GM12878 (cell line): ENCODE data around the gene GAGE1. TPM values are rescaled to one million over a fixed set of nuclear protein-coding genes. Genes with fewer than 3 reads are reported as not detected.
"Not testable (repeated sequence)": the region's sequence is repeated elsewhere in the genome, so short reads cannot be mapped to it uniquely, and the experiment has no call there.

Experiments
- ATAC-seq: fragments of 200-7000 bp; cut with Tn5 transposase; 3 replicates; pipeline ENCODE4 v1.9.1; 2020; ENCODE audit warnings: mild to moderate bottlenecking, moderate library complexity
- BruUV-seq: library from RNA; stranded (reverse); fragments of 400-500 nt; replicated peaks from 2 replicates; lab custom pipeline; 2021; lab: Mats Ljungman, UMichigan
- CTCF ChIA-PET: fragments of 300-600 bp; sonication (Branson Sonifier 250); formaldehyde crosslinking; extraction: SDS; loops from one replicate; lab custom pipeline; 2021; ENCODE audit warnings: inconsistent platforms; lab: Yijun Ruan, JAX
- POLR2A ChIA-PET: fragments of 350-600 bp; formaldehyde crosslinking; extraction: SDS; loops from one replicate; lab custom pipeline; 2021; ENCODE audit warnings: inconsistent platforms; lab: Charles Lee
- RAD21 ChIA-PET: fragments of 300-600 bp; sonication (Branson Sonifier 250); formaldehyde crosslinking; loops from one replicate; lab custom pipeline; 2023; ENCODE audit warnings: antibody characterized with exemption; ENCODE audit not compliant: unreplicated experiment; lab: Charles Lee
- SMC1A ChIA-PET: fragments of 300-600 bp; sonication (Branson Sonifier 250); formaldehyde crosslinking; loops from one replicate; lab custom pipeline; 2023; ENCODE audit not compliant: unreplicated experiment, uncharacterized antibody; lab: Charles Lee
- DNase-seq: peaks from one replicate; pipeline ENCODE4 v3.0.0-alpha.2; 2011; ENCODE audit warnings: low read depth, low spot score
- FAIRE-seq: peaks from 3 replicates; lab custom pipeline; 2011; peaks lifted over from hg19 to GRCh38; lab: Jason Lieb, UNC
- H2AFZ ChIP-seq: 2 replicates; pipeline ENCODE4 v1.6.0; 2011; ENCODE audit warnings: low read depth, low read length, control low read depth; ENCODE audit not compliant: control insufficient read depth
- H3K27ac ChIP-seq: 2 replicates; pipeline ENCODE4 v1.5.1; 2011; ENCODE audit warnings: control low read depth; ENCODE audit not compliant: control insufficient read depth, insufficient read depth
- H3K27me3 ChIP-seq, 2 experiments: replicated peaks in 1 of 2; 2 replicates each; pipeline versions ENCODE4 v1.6.0 to v1.6.1; 2011; ENCODE audit warnings: low read length in 1 of 2; ENCODE audit not compliant: control insufficient read depth in 2 of 2, insufficient read depth in 2 of 2
- H3K36me3 ChIP-seq, 2 experiments: 2 replicates each; pipeline ENCODE4 v1.5.1; 2011; ENCODE audit warnings: low read length in 1 of 2; ENCODE audit not compliant: control insufficient read depth in 2 of 2, insufficient read depth in 2 of 2
- H3K4me1 ChIP-seq: 2 replicates; pipeline ENCODE4 v1.6.1; 2011; ENCODE audit warnings: mild to moderate bottlenecking, low read length, moderate library complexity, mixed read lengths; ENCODE audit not compliant: control insufficient read depth, insufficient read depth
- H3K4me2 ChIP-seq: 2 replicates; pipeline ENCODE4 v1.6.0; 2011; ENCODE audit warnings: control low read depth; ENCODE audit not compliant: control insufficient read depth, insufficient read depth
- H3K4me3 ChIP-seq: fragments of 200-600 bp; sonication (generic); 2 replicates; pipeline ENCODE4 v1.5.1; 2016
- H3K79me2 ChIP-seq: 2 replicates; pipeline ENCODE4 v1.6.0; 2011; ENCODE audit warnings: low read length; ENCODE audit not compliant: control insufficient read depth, insufficient read depth
- H3K9ac ChIP-seq: 2 replicates; pipeline ENCODE4 v1.8.0; 2011; ENCODE audit warnings: low read length, control low read depth, mixed read lengths; ENCODE audit not compliant: control insufficient read depth, insufficient read depth
- H3K9me3 ChIP-seq: replicated peaks from 3 replicates; pipeline ENCODE4 v1.5.1; 2011; ENCODE audit warnings: mild to moderate bottlenecking, low read length; ENCODE audit not compliant: control insufficient read depth, insufficient read depth
- H4K20me1 ChIP-seq: 2 replicates; pipeline ENCODE4 v1.6.0; 2011; ENCODE audit not compliant: control insufficient read depth, insufficient read depth
- WGBS: methylation state at CpG from one replicate; pipeline ENCODE4 v1.1.6; 2016; ENCODE audit warnings: low lambda C conversion rate; ENCODE audit not compliant: insufficient replicate concordance, insufficient coverage; ENCODE audit errors: missing lambda C conversion rate; 5-methylcytosine and 5-hydroxymethylcytosine counted together
- in situ Hi-C: fragments of 300-500 bp; cut with MboI; formaldehyde crosslinking; loops from 9 replicates; pipeline ENCODE4 v1.14.3; 2018; ENCODE audit warnings: mixed read lengths
- intact Hi-C: fragments of 100-400 bp; cut with micrococcal nuclease; formaldehyde crosslinking; loops from one replicate; pipeline ENCODE4 v1.14.2; 2022; ENCODE audit not compliant: unreplicated experiment
- polyA plus RNA-seq, 11 experiments: library from polyadenylated mRNA; depleted of rRNA in 4 of 11; unstranded in 6 of 11; stranded (reverse) in 5 of 11; fragments of >200 nt; fragmentation: Nextera tagmentation in 4 of 11; fragmentation: Illumina TruSeq in 1 of 11; extraction: Ambion mirVana in 4 of 11; extraction: Trizol in 1 of 11; gene quantifications; 1 replicate in 1 of 11; 2 replicates in 10 of 11; pipeline versions ENCODE4 v1.2.1 to v1.2.3, GENCODE V29; 2011 to 2016; ENCODE audit warnings: inconsistent platforms in 2 of 11, missing spikeins in 2 of 11, low read depth in 1 of 11
- total RNA-seq, 4 experiments: library from RNA; depleted of rRNA in 3 of 4; stranded (reverse); fragments of >200 nt in 3 of 4; fragmentation: Illumina TruSeq in 1 of 4; extraction: Trizol in 1 of 4; gene quantifications; 2 replicates each; pipeline versions ENCODE4 v1.2.1 to v1.2.3, GENCODE V29; 2013 to 2021

The GAGE1 gene
- total and polyA plus RNA-seq, 10 of the 15 experiments (the other 5 are each of a cell fraction or from before 2014, with no cell fraction given), result 0.05 to 0.16 TPM; not detected in 8

GRCh38 chrX:49568728-49569127 lies 30.1 kb upstream of the GAGE1 start:
- WGBS, result no CpG with 5 or more reads among the region's 11 CpGs
- POLR2A ChIA-PET, result not testable (repeated sequence)

GRCh38 chrX:49569152-49569551 lies 29.7 kb upstream of the GAGE1 start:
- WGBS, result no CpG with 5 or more reads among the region's 13 CpGs
- H3K4me1 ChIP-seq, DNase-seq, ATAC-seq, intact Hi-C loops, H3K27ac ChIP-seq, H3K9me3 ChIP-seq, in situ Hi-C loops, H3K27me3 ChIP-seq, CTCF ChIA-PET, BruUV-seq, SMC1A ChIA-PET, POLR2A ChIA-PET, H2AFZ ChIP-seq, H3K79me2 ChIP-seq, H3K36me3 ChIP-seq, H3K4me3 ChIP-seq, H3K9ac ChIP-seq, H3K4me2 ChIP-seq, H4K20me1 ChIP-seq, FAIRE-seq, RAD21 ChIA-PET: not testable (repeated sequence)

More at GRCh38 chrX:49568728-49569127, 30.1 kb upstream of the GAGE1 start:
- SMC1A ChIA-PET, H3K27me3 ChIP-seq, CTCF ChIA-PET, DNase-seq, FAIRE-seq, H3K27ac ChIP-seq, H3K79me2 ChIP-seq, H2AFZ ChIP-seq, ATAC-seq, H3K36me3 ChIP-seq, intact Hi-C loops, H4K20me1 ChIP-seq, in situ Hi-C loops, RAD21 ChIA-PET, H3K9me3 ChIP-seq, H3K4me1 ChIP-seq, H3K4me3 ChIP-seq, H3K4me2 ChIP-seq, BruUV-seq, H3K9ac ChIP-seq: not testable (repeated sequence)

- H3K79me2 ChIP-seq, H3K4me2 ChIP-seq, in situ Hi-C loops, POLR2A ChIA-PET, H4K20me1 ChIP-seq, H3K27ac ChIP-seq, H3K9ac ChIP-seq, CTCF ChIA-PET, FAIRE-seq, intact Hi-C loops, H3K4me1 ChIP-seq, H3K27me3 ChIP-seq, H3K4me3 ChIP-seq, SMC1A ChIA-PET, H2AFZ ChIP-seq, DNase-seq, H3K9me3 ChIP-seq, ATAC-seq, BruUV-seq, H3K36me3 ChIP-seq, RAD21 ChIA-PET: not testable (repeated sequence)
- WGBS, result no CpG with 5 or more reads among the region's 16 CpGs
Measured at GRCh38 chrX:49570100-49570499, 28.7 kb upstream of the GAGE1 start, which contains the start of gene GAGE12G. GAGE12G (plus strand) TSS chrX:49570400; CDS start chrX:49571555, 1,155 bp downstream.

GRCh38 chrX:49579649-49580048 lies 19.2 kb upstream of the GAGE1 start, which contains the start of gene GAGE12H:
GAGE12H (plus strand) TSS chrX:49579949; CDS start chrX:49581104, 1,155 bp downstream.
- H3K4me1 ChIP-seq, intact Hi-C loops, H3K36me3 ChIP-seq, DNase-seq, H3K9me3 ChIP-seq, H4K20me1 ChIP-seq, H2AFZ ChIP-seq, BruUV-seq, ATAC-seq, FAIRE-seq, H3K9ac ChIP-seq, H3K4me2 ChIP-seq, H3K79me2 ChIP-seq, in situ Hi-C loops, POLR2A ChIA-PET, RAD21 ChIA-PET, H3K4me3 ChIP-seq, H3K27me3 ChIP-seq, H3K27ac ChIP-seq, CTCF ChIA-PET, SMC1A ChIA-PET: not testable (repeated sequence)
- no CpG with 5 or more reads among the region's 16 CpGs for WGBS
